Panc1 (cell line): ENCODE results near the gene PAK6.

Source experiments
- POLR2AphosphoS5 ChIP-seq: IDR thresholded peaks from 2 replicates; pipeline ENCODE4 v1.6.1; 2012; ENCODE audit warnings: mild to moderate bottlenecking, low read depth, low read length, moderate library complexity
- REST ChIP-seq, 2 experiments: IDR thresholded peaks; 2 replicates each; pipeline ENCODE4 v1.6.1; 2011 to 2012; ENCODE audit warnings: low read depth in 2 of 2, control low read depth in 1 of 2, low read length in 1 of 2, mild to moderate bottlenecking in 1 of 2, moderate library complexity in 1 of 2; ENCODE audit not compliant: insufficient read depth in 1 of 2
- SIN3A ChIP-seq: IDR thresholded peaks from 2 replicates; pipeline ENCODE4 v1.6.1; 2012; ENCODE audit warnings: low read depth, mild to moderate bottlenecking, low read length, moderate library complexity, borderline replicate concordance; ENCODE audit not compliant: insufficient read depth
- TCF7L2 ChIP-seq: IDR thresholded peaks from 2 replicates; pipeline ENCODE4 v1.6.1; 2011; ENCODE audit warnings: mild to moderate bottlenecking, low read depth, low read length, inconsistent platforms
- TF ChIP-seq, protein P1 (sequence below): fragments of 450-650 bp; IDR thresholded peaks from 2 replicates; pipeline ENCODE4 v1.5.1; 2017; ENCODE audit warnings: mild to moderate bottlenecking

DNA sequence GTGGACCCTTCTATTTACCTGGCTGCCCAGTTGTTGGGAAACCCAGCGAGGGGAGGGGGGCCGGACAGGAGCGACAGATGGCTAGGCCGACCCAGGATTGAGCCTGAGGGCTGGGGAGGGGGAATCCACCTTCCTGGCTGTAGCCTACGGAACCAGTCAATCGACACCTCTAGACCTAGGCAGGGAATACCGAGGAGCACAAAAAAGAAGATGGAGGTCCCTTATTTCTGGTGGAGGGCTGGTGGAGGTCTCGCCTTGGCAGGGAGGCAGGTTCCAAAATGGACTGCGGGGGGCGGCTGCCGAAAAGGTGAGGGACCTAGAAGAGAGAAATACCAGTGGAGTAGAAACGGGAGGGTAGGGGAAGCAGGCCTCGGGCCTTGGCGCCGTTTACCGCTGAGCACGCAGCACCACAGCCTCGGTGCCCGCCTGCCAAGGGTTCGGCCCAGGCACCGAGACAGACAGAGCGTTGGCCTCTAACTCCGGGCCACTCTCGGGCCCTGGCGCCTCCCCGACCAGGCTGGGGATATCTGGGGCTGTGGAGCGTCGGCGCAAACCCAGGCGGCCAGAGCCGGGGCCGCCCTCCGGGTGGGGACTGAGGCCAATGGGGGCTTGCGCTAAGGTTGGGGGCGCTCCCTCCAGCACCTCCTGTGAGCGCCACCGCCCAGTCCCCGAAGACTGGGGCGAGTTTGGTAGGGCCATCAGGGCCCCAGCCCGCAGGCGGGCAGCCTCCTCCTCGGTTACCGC lies 42.4 kb downstream of the PAK6 start:
- TF ChIP-seq, protein P1, sequence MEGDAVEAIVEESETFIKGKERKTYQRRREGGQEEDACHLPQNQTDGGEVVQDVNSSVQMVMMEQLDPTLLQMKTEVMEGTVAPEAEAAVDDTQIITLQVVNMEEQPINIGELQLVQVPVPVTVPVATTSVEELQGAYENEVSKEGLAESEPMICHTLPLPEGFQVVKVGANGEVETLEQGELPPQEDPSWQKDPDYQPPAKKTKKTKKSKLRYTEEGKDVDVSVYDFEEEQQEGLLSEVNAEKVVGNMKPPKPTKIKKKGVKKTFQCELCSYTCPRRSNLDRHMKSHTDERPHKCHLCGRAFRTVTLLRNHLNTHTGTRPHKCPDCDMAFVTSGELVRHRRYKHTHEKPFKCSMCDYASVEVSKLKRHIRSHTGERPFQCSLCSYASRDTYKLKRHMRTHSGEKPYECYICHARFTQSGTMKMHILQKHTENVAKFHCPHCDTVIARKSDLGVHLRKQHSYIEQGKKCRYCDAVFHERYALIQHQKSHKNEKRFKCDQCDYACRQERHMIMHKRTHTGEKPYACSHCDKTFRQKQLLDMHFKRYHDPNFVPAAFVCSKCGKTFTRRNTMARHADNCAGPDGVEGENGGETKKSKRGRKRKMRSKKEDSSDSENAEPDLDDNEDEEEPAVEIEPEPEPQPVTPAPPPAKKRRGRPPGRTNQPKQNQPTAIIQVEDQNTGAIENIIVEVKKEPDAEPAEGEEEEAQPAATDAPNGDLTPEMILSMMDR: no peak
- no peak for TF ChIP-seq REST (IDR thresholded peaks at IDR 0.05; ENCODE audit: insufficient read depth in 1 of 2, low read depth in 2 of 2, low read length in 1 of 2)
- TF ChIP-seq POLR2AphosphoS5: no peak
- TF ChIP-seq TCF7L2: no peak
- TF ChIP-seq SIN3A: no peak
